ENCODE results near the gene FPR1.

- TF ChIP-seq POLR2A (IDR thresholded peaks at IDR 0.05) (no peak), CTCF (IDR thresholded peaks at IDR 0.05) (no peak)
Observed at GRCh38 chr19:51701468-51702100, 50.1 kb downstream of the FPR1 start.
